PC-9 (cell line): ENCODE measurements around the gene LBHD2. TPM values are rescaled to one million over a fixed set of nuclear protein-coding genes. Genes with fewer than 3 reads are reported as not detected.
A peak's percentile ranks its signal among the peaks of the same experiment; 100 is the strongest.

Experiments
- BruUV-seq: library from RNA; stranded (reverse); fragments of 400-500 nt; replicated peaks from 2 replicates; lab custom pipeline; 2021; lab: Mats Ljungman, UMichigan
- CTCF ChIA-PET: fragments of 300-600 bp; sonication (Branson Sonifier 250); formaldehyde crosslinking; loops from one replicate; lab custom pipeline; 2022; ENCODE audit warnings: antibody characterized with exemption; lab: Charles Lee
- POLR2A ChIA-PET: fragments of 300-600 bp; sonication (Branson Sonifier 250); formaldehyde crosslinking; loops from one replicate; lab custom pipeline; 2022; ENCODE audit warnings: antibody characterized with exemption; ENCODE audit not compliant: unreplicated experiment; lab: Charles Lee
- DNase-seq, 2 experiments: peaks; one replicate each; pipeline versions ENCODE4 v3.0.0 to v3.0.0-alpha.2; 2015 to 2022; ENCODE audit warnings: mixed read lengths in 1 of 2
- H2AFZ ChIP-seq: fragments of 200-600 bp; sonication (generic); 2 replicates; pipeline ENCODE4 v1.8.1; 2017; ENCODE audit warnings: antibody characterized with exemption
- H3F3A ChIP-seq: fragments of 200-600 bp; sonication (generic); 2 replicates; pipeline ENCODE4 v1.8.1; 2017; ENCODE audit warnings: antibody characterized with exemption, mild to moderate bottlenecking, low read depth; ENCODE audit not compliant: insufficient read depth
- H3K27ac ChIP-seq: fragments of 200-600 bp; sonication (generic); 2 replicates; pipeline ENCODE4 v1.6.1; 2016; ENCODE audit warnings: mixed run types
- H3K27me3 ChIP-seq: fragments of 200-600 bp; sonication (generic); 2 replicates; pipeline ENCODE4 v1.6.1; 2016; ENCODE audit warnings: low read depth, mixed run types; ENCODE audit not compliant: insufficient read depth
- H3K36me3 ChIP-seq: fragments of 200-600 bp; sonication (generic); 2 replicates; pipeline ENCODE4 v1.6.1; 2016; ENCODE audit warnings: low read depth, mixed run types
- H3K4me1 ChIP-seq: fragments of 200-600 bp; sonication (generic); replicated peaks from 2 replicates; pipeline ENCODE4 v1.6.1; 2016; ENCODE audit warnings: mixed run types; ENCODE audit not compliant: insufficient read depth
- H3K4me2 ChIP-seq: fragments of 200-600 bp; sonication (generic); 2 replicates; pipeline ENCODE4 v1.6.1; 2017; ENCODE audit warnings: mixed run types
- H3K4me3 ChIP-seq: fragments of 200-600 bp; sonication (generic); 2 replicates; pipeline ENCODE4 v1.6.1; 2016; ENCODE audit warnings: mixed run types
- H3K79me2 ChIP-seq: fragments of 200-600 bp; sonication (generic); 2 replicates; pipeline ENCODE4 v1.6.1; 2017; ENCODE audit warnings: low read depth, mixed run types
- H3K9me2 ChIP-seq: fragments of 200-600 bp; sonication (generic); 2 replicates; pipeline ENCODE4 v1.8.1; 2017; ENCODE audit warnings: mild to moderate bottlenecking; ENCODE audit not compliant: insufficient read depth
- H3K9me3 ChIP-seq: fragments of 200-600 bp; sonication (generic); 2 replicates; pipeline ENCODE4 v1.8.1; 2016; ENCODE audit warnings: low read depth; ENCODE audit not compliant: insufficient read depth
- H4K20me1 ChIP-seq: fragments of 200-600 bp; sonication (generic); 2 replicates; pipeline ENCODE4 v1.8.1; 2017; ENCODE audit not compliant: insufficient read depth
- CTCF ChIP-seq: fragments of 200-600 bp; sonication (generic); conservative IDR thresholded peaks from 2 replicates; pipeline ENCODE4 v1.6.1; 2017; ENCODE audit warnings: mixed run types, antibody characterized with exemption, mild to moderate bottlenecking, moderate library complexity
- EZH2 ChIP-seq: fragments of 200-600 bp; sonication (generic); IDR thresholded peaks from 2 replicates; pipeline ENCODE4 v1.8.0; 2017; ENCODE audit warnings: antibody characterized with exemption, low read depth
- intact Hi-C: fragments of 100-400 bp; cut with micrococcal nuclease; formaldehyde crosslinking; loops from one replicate; pipeline ENCODE4 v1.10.0; 2022; ENCODE audit not compliant: unreplicated experiment
- total RNA-seq: library from RNA; stranded (reverse); gene quantifications from 2 replicates; pipeline ENCODE4 v1.2.3, GENCODE V29; 2021

LBHD2 gene
- total RNA-seq, 1 experiment from 2014 or later, result 0.52 TPM

GRCh38 chr14:103081951-103082350, 2.1 kb upstream of the LBHD2 start:
- BruUV-seq, result no TSS peak
- CTCF ChIA-PET, result no interaction called here

GRCh38 chr14:103085106-103086091, 1.4 kb downstream of the LBHD2 start:
- Histone ChIP-seq H3K79me2 (no peaks in the 10 kb centered on the region), H3K9me2 (no peaks in the 10 kb centered on the region), H3F3A (peaks cover 10% of the 10 kb centered on the region; the same call in 1 of the 2 replicates), H3K27me3 (no peaks in the 10 kb centered on the region), H3K4me2 (no peak overlapping the region), H3K4me1 (no peaks in the 10 kb centered on the region), H2AFZ (no peak overlapping the region), H3K4me3 (no peak overlapping the region), H3K27ac (no peak overlapping the region), H4K20me1 (no peaks in the 10 kb centered on the region), H3K36me3 (no peaks in the 10 kb centered on the region), H3K9me3 (no peaks in the 10 kb centered on the region; the same call in 1 of the 2 replicates)
- BruUV-seq, result no TSS peak
- TF ChIP-seq EZH2 (no peak), CTCF (peak; percentile 61)
- no peak for DNase-seq
- ChIA-PET CTCF (interaction anchor here (0.6 kb wide), 1 partner anchor 14 kb away, joined by 6 read pairs; no protein-coding TSS in a partner anchor), POLR2A (no interaction called here)
- intact Hi-C loops, result no loop called here

More at GRCh38 chr14:103081951-103082350, 2.1 kb upstream of the LBHD2 start:
- Histone ChIP-seq H4K20me1 (no peaks in the 10 kb centered on the region), H3F3A (peaks cover 12% of the 10 kb centered on the region; the same call in 1 of the 2 replicates), H3K4me2 (no peak overlapping the region), H3K27me3 (no peaks in the 10 kb centered on the region), H3K4me3 (no peak overlapping the region), H3K27ac (no peak overlapping the region), H3K9me3 (no peaks in the 10 kb centered on the region; the same call in 1 of the 2 replicates), H3K9me2 (no peaks in the 10 kb centered on the region), H3K36me3 (no peaks in the 10 kb centered on the region), H2AFZ (no peak overlapping the region), H3K4me1 (no peaks in the 10 kb centered on the region; the same call in 1 of the 2 replicates), H3K79me2 (no peaks in the 10 kb centered on the region)
- POLR2A ChIA-PET, result no interaction called here
- no peak for TF ChIP-seq CTCF
- no peak for TF ChIP-seq EZH2
- intact Hi-C loops, result no loop called here
- no peak for DNase-seq

- ChIA-PET POLR2A (no interaction called here), CTCF (interaction anchor here (0.5 to 1.2 kb wide), 7 partner anchors 9 to 110 kb away, joined by 3 to 14 read pairs (median 6); no protein-coding TSS in a partner anchor)
- H3K27me3 ChIP-seq, result no peaks in the 10 kb centered on the region
- H3K4me2 ChIP-seq, result no peak overlapping the region
- no peaks in the 10 kb centered on the region for H4K20me1 ChIP-seq
- TF ChIP-seq CTCF (no peak), EZH2 (no peak)
- no TSS peak for BruUV-seq
- H3K9me2 ChIP-seq, result no peaks in the 10 kb centered on the region
- intact Hi-C loops, result no loop called here
- no peak overlapping the region for H3K4me3 ChIP-seq
- no peaks in the 10 kb centered on the region for H3K36me3 ChIP-seq
- H3K79me2 ChIP-seq, result no peaks in the 10 kb centered on the region
- peaks cover 13% of the 10 kb centered on the region; the same call in 1 of the 2 replicates for H3F3A ChIP-seq
- no peaks in the 10 kb centered on the region; the same call in 1 of the 2 replicates for H3K9me3 ChIP-seq
- no peak for DNase-seq
- H2AFZ ChIP-seq, result no peak overlapping the region
- H3K27ac ChIP-seq, result no peak overlapping the region
- H3K4me1 ChIP-seq, result peaks cover 6% of the 10 kb centered on the region
Measured at GRCh38 chr14:103086771-103087342, 2.8 kb downstream of the LBHD2 start.
